ENCODE measurements around the gene GRK3. TPM values are rescaled to one million over a fixed set of nuclear protein-coding genes. Genes with fewer than 3 reads are reported as not detected.
"Not testable (repeated sequence)": the region's sequence is repeated elsewhere in the genome, so short reads cannot be mapped to it uniquely, and the experiment has no call there.

GRK3 gene
- polyA plus RNA-seq, 3 donors, result 8.2 to 10.2 (median 9.0) TPM

- no peak for DNase-seq
These were observed 6.0 kb downstream of the GRK3 start for GRCh38 chr22:25570486-25570885.

- DNase-seq, result not testable (repeated sequence)
These were observed 7.7 kb downstream of the GRK3 start for GRCh38 chr22:25571969-25572707.

- DNase-seq, result no peak
These were observed 8.3 kb downstream of the GRK3 start for GRCh38 chr22:25572708-25573171.

GRCh38 chr22:25573841-25574240 lies 9.4 kb downstream of the GRK3 start:
- no peak for DNase-seq

- no peak for DNase-seq
These were observed 10.3 kb downstream of the GRK3 start for GRCh38 chr22:25574736-25575135.

- not testable (repeated sequence) for DNase-seq
These were observed 11.4 kb downstream of the GRK3 start for GRCh38 chr22:25575674-25576392.

GRCh38 chr22:25581452-25581851 lies 17.0 kb downstream of the GRK3 start:
- not testable (repeated sequence) for DNase-seq

GRCh38 chr22:25582946-25583345 lies 18.5 kb downstream of the GRK3 start:
- DNase-seq, result no peak

- DNase-seq, result not testable (repeated sequence)
These were observed 20.5 kb downstream of the GRK3 start for GRCh38 chr22:25584993-25585392.

GRCh38 chr22:25589664-25590063 lies 25.2 kb downstream of the GRK3 start:
- not testable (repeated sequence) for DNase-seq

- not testable (repeated sequence) for DNase-seq
These were observed 28.8 kb downstream of the GRK3 start for GRCh38 chr22:25593323-25593722.

GRCh38 chr22:25598609-25599008 lies 34.1 kb downstream of the GRK3 start:
- DNase-seq, result no peak

- no peak for DNase-seq
These were observed 38.0 kb downstream of the GRK3 start for GRCh38 chr22:25602445-25602844.

- DNase-seq, result no peak
These were observed 38.4 kb downstream of the GRK3 start for GRCh38 chr22:25602916-25603315.

- DNase-seq, result not testable (repeated sequence)
These were observed 40.7 kb downstream of the GRK3 start for GRCh38 chr22:25605146-25605545.

GRCh38 chr22:25605565-25605964 lies 41.1 kb downstream of the GRK3 start:
- DNase-seq, result not testable (repeated sequence)

- not testable (repeated sequence) for DNase-seq
These were observed 46.8 kb downstream of the GRK3 start for GRCh38 chr22:25611284-25611683.

- not testable (repeated sequence) for DNase-seq
These were observed 48.7 kb downstream of the GRK3 start for GRCh38 chr22:25613131-25613530.

GRCh38 chr22:25613558-25613957 lies 49.1 kb downstream of the GRK3 start:
- DNase-seq, result not testable (repeated sequence)

GRCh38 chr22:25614791-25615190 lies 50.3 kb downstream of the GRK3 start:
- DNase-seq, result peak; percentile 2

- peak; percentile 11 for DNase-seq
These were observed 57.5 kb downstream of the GRK3 start for GRCh38 chr22:25621986-25622385.

- DNase-seq, result no peak
These were observed 58.8 kb downstream of the GRK3 start for GRCh38 chr22:25623310-25623734.

GRCh38 chr22:25623851-25624250 lies 59.4 kb downstream of the GRK3 start:
- DNase-seq, result no peak

Data from renal pelvis (tissue), 4 donors.